Spleen (tissue), 11 donors: Measurements from ENCODE around the gene NKX1-1. TPM values are rescaled to one million over a fixed set of nuclear protein-coding genes. Genes with fewer than 3 reads are reported as not detected.

Experiments
- DNase-seq: peaks from one replicate; pipeline ENCODE4 v3.0.0-alpha.2; 2020
- H3K27ac ChIP-seq, 8 donors: fragments of 200-600 bp; sonication (generic) in 7 of 8; 1 replicate in 4 of 8; 2 replicates in 4 of 8; pipeline versions ENCODE4 v1.5.0 to v1.8.0; 2016 to 2021; ENCODE audit warnings: inconsistent platforms in 4 of 8, mild to moderate bottlenecking in 4 of 8, moderate library complexity in 1 of 8
- H3K27me3 ChIP-seq, 7 donors: fragments of 200-600 bp; sonication (generic) in 6 of 7; replicated peaks in 1 of 7; 1 replicate in 4 of 7; 2 replicates in 3 of 7; pipeline versions ENCODE4 v1.5.0 to v1.8.0; 2016 to 2021; ENCODE audit warnings: inconsistent platforms in 3 of 7, mild to moderate bottlenecking in 1 of 7
- H3K36me3 ChIP-seq, 6 donors: fragments of 200-600 bp; sonication (generic) in 5 of 6; 1 replicate in 4 of 6; 2 replicates in 2 of 6; pipeline versions ENCODE4 v1.5.0 to v1.8.0; 2016 to 2021; ENCODE audit warnings: inconsistent platforms in 2 of 6
- H3K4me1 ChIP-seq, 6 donors: fragments of 200-600 bp; sonication (generic) in 5 of 6; 1 replicate in 3 of 6; 2 replicates in 3 of 6; pipeline versions ENCODE4 v1.5.0 to v1.8.0; 2016 to 2021; ENCODE audit warnings: inconsistent platforms in 3 of 6
- H3K4me3 ChIP-seq, 8 donors: fragments of 200-600 bp; sonication (generic) in 7 of 8; 1 replicate in 4 of 8; 2 replicates in 4 of 8; pipeline versions ENCODE4 v1.5.0 to v1.8.0; 2016 to 2021; ENCODE audit warnings: inconsistent platforms in 4 of 8, mild to moderate bottlenecking in 4 of 8, moderate library complexity in 2 of 8
- H3K9me3 ChIP-seq, 8 donors: fragments of 200-600 bp; sonication (generic) in 7 of 8; 1 replicate in 4 of 8; 2 replicates in 4 of 8; pipeline versions ENCODE4 v1.5.0 to v1.8.0; 2016 to 2021; ENCODE audit warnings: inconsistent platforms in 4 of 8
- CTCF ChIP-seq, 11 experiments: fragments of 200-600 bp in 7 of 11; fragments of 450-650 bp in 4 of 11; sonication (generic) in 4 of 11; IDR thresholded peaks in 8 of 11; conservative IDR thresholded peaks in 3 of 11; 1 replicate in 7 of 11; 2 replicates in 4 of 11; pipeline versions ENCODE4 v1.4.0 to v1.8.0; 2016 to 2021; ENCODE audit warnings: antibody characterized with exemption in 11 of 11, inconsistent platforms in 4 of 11, mild to moderate bottlenecking in 1 of 11
- POLR2A ChIP-seq, 3 donors: fragments of 450-650 bp; IDR thresholded peaks; one replicate each; pipeline ENCODE4 v1.5.1; 2017; ENCODE audit warnings: antibody characterized with exemption in 3 of 3, mild to moderate bottlenecking in 1 of 3
- POLR2AphosphoS5 ChIP-seq, 3 donors: sonication (generic); formaldehyde crosslinking; IDR thresholded peaks; one replicate each; pipeline ENCODE4 v1.5.1; 2017; ENCODE audit warnings: antibody characterized with exemption in 3 of 3
- WGBS, 5 donors: extraction: QIAGEN DNeasy Blood & Tissue Kit in 3 of 5; methylation state at CpG; one replicate each; pipeline versions ENCODE4 v1.1.5 to v1.1.7; 2013 to 2018; 5-methylcytosine and 5-hydroxymethylcytosine counted together
- intact Hi-C: fragments of 100-400 bp; cut with DNase I; formaldehyde crosslinking; loops from one replicate; pipeline ENCODE4 v1.15.0; 2023; ENCODE audit warnings: low total_unique reads
- polyA plus RNA-seq, 3 donors: library from polyadenylated mRNA; stranded (reverse); fragments of 200-250 nt; gene quantifications; one replicate each; pipeline ENCODE4 v1.2.1, GENCODE V29; 2013
- total RNA-seq, 7 donors: library from RNA; depleted of rRNA in 3 of 7; stranded (reverse); fragments of >200 nt in 3 of 7; fragmentation: NEBNext Ultra II Directional in 4 of 7; extraction: Animal tissue kit (Norgen Biotek cat#: 25700) in 4 of 7; gene quantifications; one replicate each; pipeline versions ENCODE4 v1.1.0 to v1.2.1, GENCODE V29; 2016 to 2021
- donor health status: healthy with polysubstance abuse.
- donor health status: DM: no; HTN: no; CAD: no; lungs with moderate emphysema.
- donor health status: DM: no; HTN: no; CAD: no.
- donor health status: Bipolar disorder and iron deficiency.
- donor health status: healthy.
- donor health status: DM: no; HTN: no; CAD: no.
- donor health status: DM: yes; HTN: yes; CAD: no.

NKX1-1 gene
- total and polyA plus RNA-seq, 10 donors = not detected

- H3K27me3 ChIP-seq = no peaks in the 10 kb centered on the region
- WGBS, 5 donors = 87 to 98% (median 96%) methylated on average over 12 to 13 of the region's 13 CpGs
- no peaks in the 10 kb centered on the region for H3K9me3 ChIP-seq
- peaks cover 0 to 90% (median 16%) of the 10 kb centered on the region in 6 donors for H3K36me3 ChIP-seq
- no peak overlapping the region for H3K27ac ChIP-seq
- intact Hi-C loops = no loop called here
- H3K4me1 ChIP-seq = peaks cover 0 to 6% (median 0%) of the 10 kb centered on the region in 6 donors
- peak; percentile 56 for DNase-seq
- H3K4me3 ChIP-seq = no peak overlapping the region
- TF ChIP-seq CTCF (IDR thresholded peaks at IDR 0.05 in 8 of 11, conservative IDR thresholded peaks at IDR 0.05 in 3 of 11) = no peak
- TF ChIP-seq POLR2AphosphoS5 (IDR thresholded peaks at IDR 0.05) = no peak
- no peak for TF ChIP-seq POLR2A (IDR thresholded peaks at IDR 0.05)
These were observed 41.5 kb downstream of the NKX1-1 start for GRCh38 chr4:1364748-1365147.

- TF ChIP-seq POLR2AphosphoS5 (IDR thresholded peaks at IDR 0.05) (no peak), POLR2A (IDR thresholded peaks at IDR 0.05) (no peak), CTCF (IDR thresholded peaks at IDR 0.05 in 8 of 11, conservative IDR thresholded peaks at IDR 0.05 in 3 of 11) (no peak)
- DNase-seq = no peak
These were observed 42.0 kb downstream of the NKX1-1 start for GRCh38 chr4:1364217-1364616.

GRCh38 chr4:1363513-1363912 is 42.7 kb downstream of the NKX1-1 start:
- H3K4me3 ChIP-seq = no peak overlapping the region
- no peaks in the 10 kb centered on the region for H3K27me3 ChIP-seq
- no peak for TF ChIP-seq POLR2A (IDR thresholded peaks at IDR 0.05)
- no peak for TF ChIP-seq POLR2AphosphoS5 (IDR thresholded peaks at IDR 0.05)
- no peak for TF ChIP-seq CTCF (IDR thresholded peaks at IDR 0.05 in 8 of 11, conservative IDR thresholded peaks at IDR 0.05 in 3 of 11)
- intact Hi-C loops = no loop called here
- peaks cover 0 to 8% (median 0%) of the 10 kb centered on the region in 6 donors for H3K4me1 ChIP-seq
- H3K9me3 ChIP-seq = no peaks in the 10 kb centered on the region
- peaks cover 0 to 91% (median 20%) of the 10 kb centered on the region in 6 donors for H3K36me3 ChIP-seq
- DNase-seq = no peak
- H3K27ac ChIP-seq = no peak overlapping the region
- WGBS, 5 donors = 86 to 95% (median 93%) methylated on average over 11 of the region's 11 CpGs

More at GRCh38 chr4:1364217-1364616, 42.0 kb downstream of the NKX1-1 start:
- 86 to 94% (median 88%) methylated on average over 4 to 18 of the region's 18 CpGs for WGBS, 5 donors
- Histone ChIP-seq H3K36me3 (peaks cover 0 to 91% (median 16%) of the 10 kb centered on the region in 6 donors), H3K4me3 (no peak overlapping the region), H3K27ac (no peak overlapping the region), H3K9me3 (no peaks in the 10 kb centered on the region), H3K27me3 (no peaks in the 10 kb centered on the region), H3K4me1 (peaks cover 0 to 8% (median 0%) of the 10 kb centered on the region in 6 donors)
- intact Hi-C loops = no loop called here

GRCh38 chr4:1362521-1362920 is 43.7 kb downstream of the NKX1-1 start:
- WGBS, 5 donors = 90 to 95% (median 93%) methylated on average over 13 to 17 of the region's 17 CpGs
- H3K36me3 ChIP-seq = peaks cover 0 to 91% (median 24%) of the 10 kb centered on the region in 6 donors
- no peak overlapping the region for H3K27ac ChIP-seq
- no peaks in the 10 kb centered on the region for H3K9me3 ChIP-seq
- intact Hi-C loops = no loop called here
- no peak for DNase-seq
- H3K27me3 ChIP-seq = no peaks in the 10 kb centered on the region
- TF ChIP-seq POLR2A (IDR thresholded peaks at IDR 0.05) = no peak
- TF ChIP-seq POLR2AphosphoS5 (IDR thresholded peaks at IDR 0.05) = no peak
- TF ChIP-seq CTCF (IDR thresholded peaks at IDR 0.05 in 8 of 11, conservative IDR thresholded peaks at IDR 0.05 in 3 of 11) = no peak
- no peak overlapping the region for H3K4me3 ChIP-seq
- H3K4me1 ChIP-seq = peaks cover 0 to 8% (median 0%) of the 10 kb centered on the region in 6 donors
